NCI-H510A treated with DMSO at 0.1 percent for 48 hours (cell line): Measurements from ENCODE around the gene ZFX.

Experiments
- DNase-seq: peaks from one replicate; lab custom pipeline; 2025; lab: John Stamatoyannopoulos, UW

The ZFX gene

DNA sequence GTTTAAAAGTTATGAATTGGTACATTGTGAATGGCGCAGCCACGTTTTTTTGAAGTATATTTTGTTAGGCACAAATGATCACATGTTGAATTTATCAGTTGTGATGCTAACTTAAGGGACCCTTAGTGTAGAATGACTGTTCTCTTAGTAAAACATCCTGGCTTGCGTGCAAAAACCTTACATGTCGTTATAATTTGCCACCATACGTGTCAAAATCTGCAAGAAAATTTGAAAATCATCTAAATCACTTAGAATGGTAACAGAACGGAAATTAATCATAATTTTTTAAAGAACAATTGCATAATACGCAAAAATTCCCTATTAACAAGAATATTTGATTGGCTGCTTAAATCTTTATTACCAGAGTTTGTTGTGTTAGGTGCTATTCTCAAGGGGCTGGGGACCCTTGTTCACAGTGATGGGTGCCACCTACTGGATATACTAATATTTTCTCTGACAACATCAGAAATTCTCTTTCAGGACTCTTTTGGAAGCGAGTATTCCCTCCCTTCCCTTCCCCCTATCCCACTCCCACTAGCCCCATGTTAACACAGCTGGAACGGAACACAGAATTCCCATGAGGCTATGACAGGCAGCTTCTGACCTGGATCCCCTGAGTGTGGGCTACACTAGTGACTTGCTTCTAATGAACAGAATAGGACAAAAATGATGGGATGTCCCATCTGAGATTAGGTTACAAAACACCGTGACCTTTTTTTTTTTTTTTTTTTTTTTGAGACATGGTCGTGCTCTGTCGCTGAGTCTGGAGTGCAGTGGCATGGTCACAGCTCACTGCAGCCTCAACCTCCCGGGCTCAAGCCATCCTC lies 92.5 kb downstream of the ZFX start:
- peak; percentile 6 for DNase-seq

DNA sequence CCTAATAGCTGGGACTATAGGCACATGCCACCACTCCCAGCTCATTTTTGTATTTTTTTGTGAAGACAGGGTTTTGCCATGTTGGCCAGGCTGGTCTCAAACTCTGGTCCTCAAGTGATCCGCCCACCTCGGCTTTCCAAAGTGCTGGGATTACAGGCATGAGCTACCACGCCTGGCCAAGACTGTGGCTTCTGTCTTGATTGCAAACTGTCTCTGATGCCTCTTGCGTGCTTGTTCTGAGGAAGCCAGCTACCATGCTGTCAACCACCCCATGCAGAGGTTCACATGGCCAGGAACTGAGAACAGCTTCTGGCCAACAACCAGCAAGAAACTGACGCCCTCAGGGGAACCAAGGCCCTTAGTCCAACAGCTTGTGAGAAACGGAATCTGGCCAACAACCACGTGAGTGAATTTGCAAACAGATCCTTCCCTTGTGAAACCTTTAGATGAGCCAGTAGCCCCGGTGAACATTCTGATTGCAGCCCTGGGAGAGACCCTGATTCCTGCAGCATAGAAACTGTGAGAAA lies 93.2 kb downstream of the ZFX start:
- DNase-seq, result no peak

DNA sequence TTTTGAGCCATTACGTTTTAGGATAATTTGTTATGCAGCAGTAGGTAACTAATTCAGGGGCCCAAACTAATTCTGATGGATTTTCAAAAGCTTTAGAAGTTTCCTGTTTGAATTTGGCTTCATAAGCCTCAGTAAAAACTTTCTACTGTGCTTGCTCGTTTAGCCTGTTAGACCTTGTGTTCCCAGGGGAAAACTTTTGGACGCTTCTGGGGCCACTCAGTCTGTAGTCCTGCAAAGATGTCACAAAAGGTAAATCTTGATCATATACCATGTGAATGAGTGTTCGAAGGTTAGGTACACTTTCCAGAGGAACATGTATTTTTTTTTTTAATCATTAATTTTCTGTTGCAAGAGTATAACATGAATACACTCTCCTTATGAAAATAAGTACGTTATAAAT lies 93.7 kb downstream of the ZFX start:
- DNase-seq, result no peak

GRCh38 chrX:24243692-24244091 lies 94.2 kb downstream of the ZFX start:
- no peak for DNase-seq

- no peak for DNase-seq
These were observed 95.7 kb downstream of the ZFX start for GRCh38 chrX:24245202-24245601.

- no peak for DNase-seq
These were observed 98.5 kb downstream of the ZFX start for GRCh38 chrX:24248042-24248441.

GRCh38 chrX:24253030-24253429 lies 103.5 kb downstream of the ZFX start:
- no peak for DNase-seq

DNA sequence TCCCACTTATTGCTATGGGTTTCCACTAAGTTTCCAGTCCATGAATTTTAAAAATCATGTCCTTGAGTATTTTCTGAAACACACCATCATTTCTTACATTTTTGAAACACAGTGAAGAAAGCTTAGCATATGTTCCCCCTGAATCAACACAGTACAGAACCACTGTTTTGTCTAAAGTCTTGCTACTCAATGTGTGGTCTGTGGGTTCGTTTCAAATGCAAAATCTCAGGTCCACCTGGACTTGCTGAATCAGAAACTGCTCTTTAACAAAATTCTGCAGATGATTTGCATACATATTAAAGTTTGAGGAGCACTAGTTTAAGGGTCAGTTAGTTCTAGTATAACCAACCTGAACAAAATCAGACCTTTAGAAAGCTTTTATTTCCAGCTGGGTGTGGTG lies 103.9 kb downstream of the ZFX start:
- no peak for DNase-seq

GRCh38 chrX:24257011-24257410 lies 107.5 kb downstream of the ZFX start:
- no peak for DNase-seq

- DNase-seq, result peak; percentile 38
These were observed 110.2 kb downstream of the ZFX start for GRCh38 chrX:24259544-24260240.

GRCh38 chrX:24260842-24261550 lies 111.5 kb downstream of the ZFX start:
- DNase-seq, result no peak

DNA sequence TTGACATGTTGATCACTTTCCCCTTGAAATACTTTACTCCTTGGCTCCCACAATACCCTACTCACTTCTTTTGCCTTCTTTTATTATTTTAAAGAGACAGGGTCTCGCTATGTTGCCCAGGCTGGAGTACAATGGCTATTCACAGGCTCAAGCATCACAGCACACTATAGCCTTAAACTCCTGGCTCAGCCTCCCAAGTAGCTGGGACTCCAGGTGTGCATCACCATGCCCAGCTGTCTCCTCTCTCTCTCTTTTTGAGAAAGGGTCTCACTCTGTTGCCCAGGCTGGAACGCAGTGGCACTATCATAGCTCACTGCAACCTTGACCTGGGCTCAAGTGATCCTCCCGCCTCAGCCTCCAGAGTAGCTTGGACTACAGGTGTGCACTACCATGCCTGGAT lies 112.8 kb downstream of the ZFX start:
- no peak for DNase-seq

- no peak for DNase-seq
These were observed 114.9 kb downstream of the ZFX start for GRCh38 chrX:24264383-24264782.
